A549 (cell line): ENCODE measurements around the gene GLYATL3.

Experiments
- BHLHE40 ChIP-seq: IDR thresholded peaks from 2 replicates; pipeline ENCODE4 v1.6.1; 2012; ENCODE audit warnings: low read depth, low read length, inconsistent platforms
- CBX2 ChIP-seq: fragments of 200-600 bp; sonication (generic); IDR thresholded peaks from 2 replicates; pipeline ENCODE4 v1.6.1; 2016; ENCODE audit warnings: low read depth, mild to moderate bottlenecking, borderline replicate concordance
- CHD4 ChIP-seq: fragments of 200-600 bp; sonication (generic); IDR thresholded peaks from 2 replicates; pipeline ENCODE4 v1.6.1; 2016; ENCODE audit warnings: antibody characterized with exemption, mild to moderate bottlenecking, borderline replicate concordance
- CTCF ChIP-seq: fragments of >200 bp; sonication (Bioruptor Twin); formaldehyde crosslinking; IDR thresholded peaks from 3 replicates; pipeline ENCODE4 v1.5.1; 2016
- FOSB ChIP-seq: fragments of 250-450 bp; sonication (Bioruptor Pico); IDR thresholded peaks from 2 replicates; pipeline ENCODE4 v1.5.0; 2020; ENCODE audit warnings: mild to moderate bottlenecking, moderate library complexity
- JUNB ChIP-seq: fragments of >200 bp; sonication (Bioruptor Twin); formaldehyde crosslinking; IDR thresholded peaks from 2 replicates; pipeline ENCODE4 v1.6.1; 2016
- KDM5A ChIP-seq: fragments of 200-600 bp; sonication (generic); IDR thresholded peaks from 2 replicates; pipeline ENCODE4 v1.6.1; 2016; ENCODE audit warnings: antibody characterized with exemption, mild to moderate bottlenecking
- MAX ChIP-seq: IDR thresholded peaks from 2 replicates; pipeline ENCODE4 v1.6.1; 2012
- NPAS2 ChIP-seq: fragments of 250-450 bp; sonication (Bioruptor Pico); IDR thresholded peaks from 2 replicates; pipeline ENCODE4 v1.8.0; 2022; ENCODE audit warnings: mild to moderate bottlenecking, moderate library complexity, borderline replicate concordance
- POLR2A ChIP-seq: IDR thresholded peaks from 2 replicates; pipeline ENCODE4 v1.6.1; 2012; ENCODE audit warnings: mild to moderate bottlenecking, low read length
- REST ChIP-seq: fragments of 200-600 bp; sonication (generic); IDR thresholded peaks from 2 replicates; pipeline ENCODE4 v1.6.1; 2016; ENCODE audit warnings: antibody characterized with exemption, mild to moderate bottlenecking, moderate library complexity
- SMC3 ChIP-seq: fragments of >200 bp; sonication (Bioruptor Twin); formaldehyde crosslinking; IDR thresholded peaks from 3 replicates; pipeline ENCODE4 v1.6.1; 2018; ENCODE audit warnings: inconsistent platforms
- USF2 ChIP-seq: fragments of 450-650 bp; IDR thresholded peaks from 2 replicates; pipeline ENCODE4 v1.6.1; 2014; ENCODE audit warnings: antibody characterized with exemption

GRCh38 chr6:49558238-49558637, 58.5 kb downstream of the GLYATL3 start:
- no peak for TF ChIP-seq CBX2
- TF ChIP-seq POLR2A: no peak
- no peak for TF ChIP-seq CTCF
- no peak for TF ChIP-seq MAX
- TF ChIP-seq SMC3: no peak
- no peak for TF ChIP-seq REST
- no peak for TF ChIP-seq CHD4
- no peak for TF ChIP-seq FOSB (CRISPR knock-in tag)
- no peak for TF ChIP-seq NPAS2 (CRISPR knock-in tag)
- TF ChIP-seq KDM5A: no peak
- no peak for TF ChIP-seq BHLHE40
- no peak for TF ChIP-seq JUNB
- no peak for TF ChIP-seq USF2
